SK-N-SH (cell line): ENCODE data around the gene NRG3.

Source experiments
- CHD2 ChIP-seq: fragments of 150-350 bp; IDR thresholded peaks from 2 replicates; pipeline ENCODE4 v1.6.1; 2018; ENCODE audit warnings: low read length; ENCODE audit not compliant: partially characterized antibody
- EZH2phosphoT487 ChIP-seq: fragments of 200-600 bp; sonication (generic); IDR thresholded peaks from 2 replicates; pipeline ENCODE4 v1.6.1; 2017; ENCODE audit warnings: low read depth, mixed run types, mild to moderate bottlenecking, antibody characterized with exemption, moderate library complexity, borderline replicate concordance
- GATA2 ChIP-seq: sonication (generic); formaldehyde crosslinking; IDR thresholded peaks from 2 replicates; pipeline ENCODE4 v1.5.0; 2020; ENCODE audit warnings: mild to moderate bottlenecking, missing genetic modification reagents
- MEF2A ChIP-seq: IDR thresholded peaks from 2 replicates; pipeline ENCODE4 v1.4.0; 2012; ENCODE audit warnings: low read depth, borderline replicate concordance
- TF ChIP-seq, protein P1 (sequence below): fragments of 150-350 bp; IDR thresholded peaks from 2 replicates; pipeline ENCODE4 v1.6.1; 2017; ENCODE audit warnings: antibody characterized with exemption, low read length, low read depth, borderline replicate concordance
- TF ChIP-seq, protein P2 (sequence below): fragments of 200-600 bp; sonication (generic); IDR thresholded peaks from 2 replicates; pipeline ENCODE4 v1.6.1; 2017; ENCODE audit warnings: antibody characterized with exemption, mild to moderate bottlenecking, moderate library complexity
- TF ChIP-seq, protein P3 (sequence below): fragments of 150-350 bp; IDR thresholded peaks from 2 replicates; pipeline ENCODE4 v1.6.1; 2016; ENCODE audit warnings: mild to moderate bottlenecking, low read depth, low read length

DNA sequence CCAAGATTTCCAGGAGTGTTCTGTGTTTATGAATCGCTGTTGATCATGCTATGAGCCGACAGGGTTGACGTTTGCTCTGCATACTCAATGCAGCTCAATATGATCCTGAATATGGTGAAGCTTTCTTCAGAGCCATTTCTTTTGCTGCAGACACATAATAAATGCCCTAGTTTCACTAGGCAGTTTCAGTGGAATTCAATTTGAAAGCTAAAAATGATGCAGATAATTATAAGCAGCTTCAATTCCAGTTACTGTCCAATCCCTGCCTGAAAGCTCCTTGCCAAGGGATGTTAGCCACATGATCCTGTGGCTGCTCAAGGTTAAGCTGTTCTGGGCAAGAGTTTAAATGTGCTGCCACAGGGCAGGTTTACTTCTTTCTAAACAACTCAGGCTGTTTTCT is 805.6 kb downstream of the NRG3 start:
- TF ChIP-seq MEF2A (no peak), EZH2phosphoT487 (no peak), GATA2 (CRISPR knock-in tag) (no peak), CHD2 (no peak)
- TF ChIP-seq, protein P1, sequence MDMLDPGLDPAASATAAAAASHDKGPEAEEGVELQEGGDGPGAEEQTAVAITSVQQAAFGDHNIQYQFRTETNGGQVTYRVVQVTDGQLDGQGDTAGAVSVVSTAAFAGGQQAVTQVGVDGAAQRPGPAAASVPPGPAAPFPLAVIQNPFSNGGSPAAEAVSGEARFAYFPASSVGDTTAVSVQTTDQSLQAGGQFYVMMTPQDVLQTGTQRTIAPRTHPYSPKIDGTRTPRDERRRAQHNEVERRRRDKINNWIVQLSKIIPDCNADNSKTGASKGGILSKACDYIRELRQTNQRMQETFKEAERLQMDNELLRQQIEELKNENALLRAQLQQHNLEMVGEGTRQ: no peak
- TF ChIP-seq, protein P2, sequence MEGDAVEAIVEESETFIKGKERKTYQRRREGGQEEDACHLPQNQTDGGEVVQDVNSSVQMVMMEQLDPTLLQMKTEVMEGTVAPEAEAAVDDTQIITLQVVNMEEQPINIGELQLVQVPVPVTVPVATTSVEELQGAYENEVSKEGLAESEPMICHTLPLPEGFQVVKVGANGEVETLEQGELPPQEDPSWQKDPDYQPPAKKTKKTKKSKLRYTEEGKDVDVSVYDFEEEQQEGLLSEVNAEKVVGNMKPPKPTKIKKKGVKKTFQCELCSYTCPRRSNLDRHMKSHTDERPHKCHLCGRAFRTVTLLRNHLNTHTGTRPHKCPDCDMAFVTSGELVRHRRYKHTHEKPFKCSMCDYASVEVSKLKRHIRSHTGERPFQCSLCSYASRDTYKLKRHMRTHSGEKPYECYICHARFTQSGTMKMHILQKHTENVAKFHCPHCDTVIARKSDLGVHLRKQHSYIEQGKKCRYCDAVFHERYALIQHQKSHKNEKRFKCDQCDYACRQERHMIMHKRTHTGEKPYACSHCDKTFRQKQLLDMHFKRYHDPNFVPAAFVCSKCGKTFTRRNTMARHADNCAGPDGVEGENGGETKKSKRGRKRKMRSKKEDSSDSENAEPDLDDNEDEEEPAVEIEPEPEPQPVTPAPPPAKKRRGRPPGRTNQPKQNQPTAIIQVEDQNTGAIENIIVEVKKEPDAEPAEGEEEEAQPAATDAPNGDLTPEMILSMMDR: no peak
- TF ChIP-seq, protein P3, sequence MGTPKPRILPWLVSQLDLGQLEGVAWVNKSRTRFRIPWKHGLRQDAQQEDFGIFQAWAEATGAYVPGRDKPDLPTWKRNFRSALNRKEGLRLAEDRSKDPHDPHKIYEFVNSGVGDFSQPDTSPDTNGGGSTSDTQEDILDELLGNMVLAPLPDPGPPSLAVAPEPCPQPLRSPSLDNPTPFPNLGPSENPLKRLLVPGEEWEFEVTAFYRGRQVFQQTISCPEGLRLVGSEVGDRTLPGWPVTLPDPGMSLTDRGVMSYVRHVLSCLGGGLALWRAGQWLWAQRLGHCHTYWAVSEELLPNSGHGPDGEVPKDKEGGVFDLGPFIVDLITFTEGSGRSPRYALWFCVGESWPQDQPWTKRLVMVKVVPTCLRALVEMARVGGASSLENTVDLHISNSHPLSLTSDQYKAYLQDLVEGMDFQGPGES: no peak
